Measurements from ENCODE around the gene CALR. TPM values are rescaled to one million over a fixed set of nuclear protein-coding genes. Genes with fewer than 3 reads are reported as not detected.
A peak's percentile ranks its signal among the peaks of the same experiment; 100 is the strongest.

CALR gene
- total and polyA plus RNA-seq, 9 of the 15 experiments (the other 6 are each of a cell fraction or from before 2014, with no cell fraction given) = 126 to 811 (median 642) TPM

- TF ChIP-seq MIER1 (IDR thresholded peaks at IDR 0.05; ENCODE audit: low read depth) (no peak), SMAD4 (CRISPR knock-in tag; conservative IDR thresholded peaks at IDR 0.05) (no peak; the same call in 1 of the 2 replicates), ZNF3 (CRISPR knock-in tag; IDR thresholded peaks at IDR 0.05) (no peak), WHSC1 (IDR thresholded peaks at IDR 0.05; ENCODE audit: low read length) (no peak), CTCFL (IDR thresholded peaks at IDR 0.05; ENCODE audit: borderline replicate concordance, insufficient read depth, low read depth, low read length, poor library complexity, severe bottlenecking) (no peak), ZNF695 (CRISPR knock-in tag; IDR thresholded peaks at IDR 0.05) (no peak), PCBP1 (IDR thresholded peaks at IDR 0.05; ENCODE audit: low read depth, low read length, poor library complexity, severe bottlenecking) (no peak), POLR2G (IDR thresholded peaks at IDR 0.05; ENCODE audit: low read depth, low read length) (peak; percentile 99), MXD1 (CRISPR knock-in tag; IDR thresholded peaks at IDR 0.05; ENCODE audit: borderline replicate concordance, poor library complexity, severe bottlenecking) (peak; percentile 19), ZC3H8 (IDR thresholded peaks at IDR 0.05) (no peak), ZNF143 (CRISPR knock-in tag; IDR thresholded peaks at IDR 0.05) (no peak; the same call in 1 of the 2 replicates), FOXP1 (CRISPR knock-in tag; IDR thresholded peaks at IDR 0.05) (no peak), HCFC1 (IDR thresholded peaks at IDR 0.05; ENCODE audit: low read depth, low read length) (peak; percentile 97), XRCC5 (IDR thresholded peaks at IDR 0.05; ENCODE audit: low read depth, low read length) (no peak), SRF (CRISPR knock-in tag; IDR thresholded peaks at IDR 0.05) (no peak; a peak in 1 of 4 replicates), RUNX1 (IDR thresholded peaks at IDR 0.05; ENCODE audit: low read depth) (no peak), ILF3 (IDR thresholded peaks at IDR 0.05; ENCODE audit: borderline replicate concordance) (no peak), E2F8 (IDR thresholded peaks at IDR 0.05; ENCODE audit: low read depth, partially characterized antibody) (peak; percentile 55), ZNF398 (CRISPR knock-in tag; IDR thresholded peaks at IDR 0.05) (no peak), ZNF263 (CRISPR knock-in tag; IDR thresholded peaks at IDR 0.05; ENCODE audit: borderline replicate concordance) (peak; percentile 65; the same call in 1 of the 2 replicates)
Measured at GRCh38 chr19:12933287-12934072, 4.9 kb upstream of the CALR start, which contains the start of gene FARSA (continued).
